Measurements from ENCODE around the gene STX10. TPM values are rescaled to one million over a fixed set of nuclear protein-coding genes. Genes with fewer than 3 reads are reported as not detected.
"Not testable (repeated sequence)": the region's sequence is repeated elsewhere in the genome, so short reads cannot be mapped to it uniquely, and the experiment has no call there.

The STX10 gene
- total RNA-seq, 1 experiment from 2014 or later: 63.3 TPM

DNA sequence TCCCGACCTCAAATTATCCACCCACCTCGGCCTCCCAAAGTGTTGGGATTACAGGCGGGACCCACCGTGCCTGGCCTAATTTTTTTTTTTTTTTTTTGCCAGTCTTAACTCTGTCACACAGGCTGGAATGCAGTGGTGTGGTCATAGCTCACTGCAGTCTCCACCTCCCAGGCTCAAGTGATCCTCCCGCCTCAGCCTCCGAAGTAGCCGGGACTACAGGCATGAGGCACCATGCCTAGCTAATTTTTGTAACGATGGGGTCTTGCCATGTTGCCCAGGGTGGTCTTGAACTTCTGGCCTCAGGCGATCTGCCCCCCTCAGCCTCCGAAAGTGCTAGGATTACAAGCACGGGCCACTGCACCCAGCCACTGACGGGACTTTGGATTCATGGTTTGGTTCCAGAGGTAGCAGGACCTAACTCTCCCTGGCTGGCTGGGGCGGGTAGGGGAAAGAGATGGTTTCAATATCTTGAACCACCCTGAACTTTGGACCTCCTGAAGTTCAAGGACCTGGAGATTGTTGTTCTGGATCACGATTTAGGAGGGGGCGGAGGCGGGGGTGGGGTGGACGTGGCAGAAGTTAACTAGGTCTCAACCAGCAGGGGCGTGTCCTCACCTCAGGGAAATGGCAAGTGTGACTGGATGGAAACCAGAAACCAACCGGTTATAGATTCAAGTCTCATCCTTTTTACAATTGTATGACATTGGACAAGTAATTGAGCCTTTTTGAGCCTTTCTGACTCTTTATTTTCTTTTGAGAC is 40.8 kb upstream of the STX10 start:
- Histone ChIP-seq H3K27ac (ENCODE audit: low read depth, low read length, poor library complexity, severe bottlenecking) (no peak overlapping the region), H3K4me1 (ENCODE audit: insufficient read depth, low read length, poor library complexity, severe bottlenecking) (no peaks in the 10 kb centered on the region), H3K9me3 (ENCODE audit: low read depth, low read length, poor library complexity, severe bottlenecking) (no peaks in the 10 kb centered on the region), H3K4me3 (ENCODE audit: low read depth, low read length, poor library complexity, severe bottlenecking) (no peak overlapping the region), H3K27me3 (replicated peaks; ENCODE audit: insufficient read depth, low read depth, low read length, poor library complexity) (no peaks in the 10 kb centered on the region), H3K36me3 (ENCODE audit: insufficient read depth, low read length, poor library complexity, severe bottlenecking) (no peaks in the 10 kb centered on the region)
- no TSS peak for BruUV-seq (replicated peaks)
- intact Hi-C loops (cut with micrococcal nuclease; ENCODE audit: unreplicated experiment): no loop called here
- POLR2A ChIA-PET (ENCODE audit: low non-redundant PET): no interaction called here
- no peak for DNase-seq (ENCODE audit: low spot score)
- CTCF ChIA-PET: no interaction called here
- no peak for TF ChIP-seq CTCF (conservative IDR thresholded peaks at IDR 0.05; ENCODE audit: low read depth, low read length)
- TF ChIP-seq EZH2 (IDR thresholded peaks at IDR 0.05; ENCODE audit: borderline replicate concordance, low read depth, low read length, poor library complexity, severe bottlenecking): no peak

DNA sequence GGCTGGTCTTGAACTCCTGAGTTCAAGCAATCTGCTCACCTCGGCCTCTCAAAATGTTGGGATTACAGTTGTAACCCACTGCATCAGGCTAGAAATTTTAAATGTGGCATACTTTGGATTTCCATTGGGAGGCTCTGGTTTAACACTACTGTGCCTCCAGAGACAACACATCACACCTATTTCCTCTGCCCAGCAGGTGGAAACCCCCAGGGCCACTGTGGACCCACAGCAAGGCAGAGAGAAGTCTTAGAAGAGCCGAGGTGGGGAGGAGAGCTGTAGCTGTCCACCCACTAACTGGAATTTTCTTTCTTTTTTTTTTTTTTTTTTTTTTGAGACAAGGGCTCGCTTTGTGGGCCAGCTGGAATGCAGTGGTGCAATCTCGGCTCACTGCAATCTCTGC is 39.4 kb upstream of the STX10 start:
- Histone ChIP-seq H3K4me1 (ENCODE audit: insufficient read depth, low read length, poor library complexity, severe bottlenecking) (no peaks in the 10 kb centered on the region), H3K27ac (ENCODE audit: low read depth, low read length, poor library complexity, severe bottlenecking) (no peak overlapping the region), H3K27me3 (replicated peaks; ENCODE audit: insufficient read depth, low read depth, low read length, poor library complexity) (no peaks in the 10 kb centered on the region), H3K36me3 (ENCODE audit: insufficient read depth, low read length, poor library complexity, severe bottlenecking) (no peaks in the 10 kb centered on the region), H3K4me3 (ENCODE audit: low read depth, low read length, poor library complexity, severe bottlenecking) (no peak overlapping the region), H3K9me3 (ENCODE audit: low read depth, low read length, poor library complexity, severe bottlenecking) (no peaks in the 10 kb centered on the region)
- POLR2A ChIA-PET (ENCODE audit: low non-redundant PET): interaction anchor here (0.7 kb wide), 1 partner anchor 107 kb away, joined by 11 read pairs; no protein-coding TSS in a partner anchor
- DNase-seq (ENCODE audit: low spot score): no peak
- TF ChIP-seq EZH2 (IDR thresholded peaks at IDR 0.05; ENCODE audit: borderline replicate concordance, low read depth, low read length, poor library complexity, severe bottlenecking) (no peak), CTCF (conservative IDR thresholded peaks at IDR 0.05; ENCODE audit: low read depth, low read length) (no peak)
- CTCF ChIA-PET: no interaction called here
- no TSS peak for BruUV-seq (replicated peaks)
- intact Hi-C loops (cut with micrococcal nuclease; ENCODE audit: unreplicated experiment): no loop called here

- no peak overlapping the region for H3K4me3 ChIP-seq (ENCODE audit: low read depth, low read length, poor library complexity, severe bottlenecking)
- no peak for DNase-seq (ENCODE audit: low spot score)
- H3K36me3 ChIP-seq (ENCODE audit: insufficient read depth, low read length, poor library complexity, severe bottlenecking): no peaks in the 10 kb centered on the region
- H3K9me3 ChIP-seq (ENCODE audit: low read depth, low read length, poor library complexity, severe bottlenecking): no peaks in the 10 kb centered on the region
- no TSS peak for BruUV-seq (replicated peaks)
- H3K4me1 ChIP-seq (ENCODE audit: insufficient read depth, low read length, poor library complexity, severe bottlenecking): no peaks in the 10 kb centered on the region
- H3K27me3 ChIP-seq (replicated peaks; ENCODE audit: insufficient read depth, low read depth, low read length, poor library complexity): no peaks in the 10 kb centered on the region
- CTCF ChIA-PET: interaction anchor here (0.6 kb wide), 1 partner anchor 999 kb away, joined by 10 read pairs; no protein-coding TSS in a partner anchor
- POLR2A ChIA-PET (ENCODE audit: low non-redundant PET): no interaction called here
- intact Hi-C loops (cut with micrococcal nuclease; ENCODE audit: unreplicated experiment): no loop called here
- no peak overlapping the region for H3K27ac ChIP-seq (ENCODE audit: low read depth, low read length, poor library complexity, severe bottlenecking)
- no peak for TF ChIP-seq EZH2 (IDR thresholded peaks at IDR 0.05; ENCODE audit: borderline replicate concordance, low read depth, low read length, poor library complexity, severe bottlenecking)
- TF ChIP-seq CTCF (conservative IDR thresholded peaks at IDR 0.05; ENCODE audit: low read depth, low read length): no peak
Measured at GRCh38 chr19:13187419-13187818, 37.2 kb upstream of the STX10 start.

DNA sequence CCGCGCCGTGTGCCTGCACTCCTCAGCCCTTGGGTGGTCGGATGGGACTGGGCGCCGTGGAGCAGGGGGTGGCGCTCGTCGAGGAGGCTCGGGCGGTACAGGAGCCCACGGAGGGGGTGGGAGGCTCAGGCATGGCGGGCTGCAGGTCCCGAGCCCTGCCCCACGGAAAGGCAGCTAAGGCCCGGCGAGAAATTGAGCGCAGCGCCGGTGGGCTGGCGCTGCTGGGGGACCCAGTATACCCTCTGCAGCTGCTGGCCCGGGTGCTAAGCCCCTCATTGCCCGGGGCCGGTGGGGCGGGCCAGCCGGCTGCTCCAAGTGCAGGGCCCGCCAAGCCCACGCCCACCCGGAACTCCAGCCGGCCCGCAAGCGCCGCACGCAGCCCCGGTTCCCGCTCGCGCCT is 36.5 kb upstream of the STX10 start:
- POLR2A ChIA-PET (ENCODE audit: low non-redundant PET); BruUV-seq (replicated peaks); H3K27me3 ChIP-seq (replicated peaks; ENCODE audit: insufficient read depth, low read depth, low read length, poor library complexity); intact Hi-C loops (cut with micrococcal nuclease; ENCODE audit: unreplicated experiment); DNase-seq (ENCODE audit: low spot score); CTCF ChIA-PET; H3K27ac ChIP-seq (ENCODE audit: low read depth, low read length, poor library complexity, severe bottlenecking); H3K4me3 ChIP-seq (ENCODE audit: low read depth, low read length, poor library complexity, severe bottlenecking); H3K4me1 ChIP-seq (ENCODE audit: insufficient read depth, low read length, poor library complexity, severe bottlenecking); H3K9me3 ChIP-seq (ENCODE audit: low read depth, low read length, poor library complexity, severe bottlenecking); H3K36me3 ChIP-seq (ENCODE audit: insufficient read depth, low read length, poor library complexity, severe bottlenecking): not testable (repeated sequence)

- CTCF ChIA-PET: interaction anchor here (0.6 kb wide), 1 partner anchor 36 kb away, joined by 3 read pairs; the partner anchor contains the start of genes IER2 and STX10
- H3K9me3 ChIP-seq (ENCODE audit: low read depth, low read length, poor library complexity, severe bottlenecking); H3K36me3 ChIP-seq (ENCODE audit: insufficient read depth, low read length, poor library complexity, severe bottlenecking); H3K27ac ChIP-seq (ENCODE audit: low read depth, low read length, poor library complexity, severe bottlenecking); DNase-seq (ENCODE audit: low spot score); POLR2A ChIA-PET (ENCODE audit: low non-redundant PET); intact Hi-C loops (cut with micrococcal nuclease; ENCODE audit: unreplicated experiment); H3K4me3 ChIP-seq (ENCODE audit: low read depth, low read length, poor library complexity, severe bottlenecking); H3K27me3 ChIP-seq (replicated peaks; ENCODE audit: insufficient read depth, low read depth, low read length, poor library complexity): not testable (repeated sequence)
- BruUV-seq (replicated peaks): TSS peak; percentile 99
- peaks cover 12% of the 10 kb centered on the region for H3K4me1 ChIP-seq (ENCODE audit: insufficient read depth, low read length, poor library complexity, severe bottlenecking)
Measured at GRCh38 chr19:13185763-13186657, 35.8 kb upstream of the STX10 start.

Data from A673 (cell line).